ENCODE measurements around the gene SLC1A7.

The SLC1A7 gene

GRCh38 chr1:53155945-53156344, 13.5 kb upstream of the SLC1A7 start:
- H3K9ac ChIP-seq (ENCODE audit: low read length), result no peak overlapping the region
- H3K9me2 ChIP-seq (replicated peaks; ENCODE audit: insufficient read depth, low read length), result no peaks in the 10 kb centered on the region
- no peak overlapping the region for H3K4me2 ChIP-seq (ENCODE audit: low read depth, low read length, poor library complexity, severe bottlenecking)
- no peaks in the 10 kb centered on the region for H3K36me3 ChIP-seq (ENCODE audit: low read length)
- H3K4me3 ChIP-seq (ENCODE audit: insufficient read depth, low read length, poor library complexity, severe bottlenecking), result no peak overlapping the region
- no peaks in the 10 kb centered on the region for H3K27me3 ChIP-seq (ENCODE audit: low read length)
- TF ChIP-seq CTCF (IDR thresholded peaks at IDR 0.05; ENCODE audit: insufficient read depth, low read length, poor library complexity, severe bottlenecking) (no peak), EZH2phosphoT487 (conservative IDR thresholded peaks at IDR 0.05; ENCODE audit: low read length) (no peak)
- H2AFZ ChIP-seq (ENCODE audit: low read depth, low read length, severe bottlenecking), result no peak overlapping the region
- no peak overlapping the region for H3K27ac ChIP-seq (ENCODE audit: low read depth, low read length)
- no peaks in the 10 kb centered on the region for H3F3A ChIP-seq (ENCODE audit: insufficient read depth)
- no peaks in the 10 kb centered on the region for H3K79me2 ChIP-seq (ENCODE audit: insufficient read depth, low read length)
- no peaks in the 10 kb centered on the region for H3K9me3 ChIP-seq (ENCODE audit: insufficient read depth, low read length)
- H4K20me1 ChIP-seq (ENCODE audit: low read depth, low read length), result no peaks in the 10 kb centered on the region

- Histone ChIP-seq H3K27me3 (ENCODE audit: low read length) (no peaks in the 10 kb centered on the region), H2AFZ (ENCODE audit: low read depth, low read length, severe bottlenecking) (no peak overlapping the region)
These were observed 13.1 kb upstream of the SLC1A7 start for GRCh38 chr1:53155534-53155933.

GRCh38 chr1:53154859-53155438, 12.5 kb upstream of the SLC1A7 start:
- Histone ChIP-seq H2AFZ (ENCODE audit: low read depth, low read length, severe bottlenecking) (no peak overlapping the region), H3K36me3 (ENCODE audit: low read length) (no peaks in the 10 kb centered on the region), H3K79me2 (ENCODE audit: insufficient read depth, low read length) (no peaks in the 10 kb centered on the region), H3K9me2 (replicated peaks; ENCODE audit: insufficient read depth, low read length) (no peaks in the 10 kb centered on the region), H3K27ac (ENCODE audit: low read depth, low read length) (no peak overlapping the region), H3K4me2 (ENCODE audit: low read depth, low read length, poor library complexity, severe bottlenecking) (no peak overlapping the region), H3K27me3 (ENCODE audit: low read length) (no peaks in the 10 kb centered on the region), H3F3A (ENCODE audit: insufficient read depth) (no peaks in the 10 kb centered on the region), H3K4me3 (ENCODE audit: insufficient read depth, low read length, poor library complexity, severe bottlenecking) (no peak overlapping the region), H3K9me3 (ENCODE audit: insufficient read depth, low read length) (no peaks in the 10 kb centered on the region), H3K9ac (ENCODE audit: low read length) (no peak overlapping the region), H4K20me1 (ENCODE audit: low read depth, low read length) (no peaks in the 10 kb centered on the region)
- no peak for TF ChIP-seq CTCF (IDR thresholded peaks at IDR 0.05; ENCODE audit: insufficient read depth, low read length, poor library complexity, severe bottlenecking)
- TF ChIP-seq EZH2phosphoT487 (conservative IDR thresholded peaks at IDR 0.05; ENCODE audit: low read length), result no peak

More at GRCh38 chr1:53155534-53155933, 13.1 kb upstream of the SLC1A7 start:
- Histone ChIP-seq H3K79me2 (ENCODE audit: insufficient read depth, low read length) (no peaks in the 10 kb centered on the region), H4K20me1 (ENCODE audit: low read depth, low read length) (no peaks in the 10 kb centered on the region), H3K4me2 (ENCODE audit: low read depth, low read length, poor library complexity, severe bottlenecking) (no peak overlapping the region), H3K9ac (ENCODE audit: low read length) (no peak overlapping the region), H3K27ac (ENCODE audit: low read depth, low read length) (no peak overlapping the region), H3K9me2 (replicated peaks; ENCODE audit: insufficient read depth, low read length) (no peaks in the 10 kb centered on the region), H3F3A (ENCODE audit: insufficient read depth) (no peaks in the 10 kb centered on the region), H3K9me3 (ENCODE audit: insufficient read depth, low read length) (no peaks in the 10 kb centered on the region), H3K4me3 (ENCODE audit: insufficient read depth, low read length, poor library complexity, severe bottlenecking) (no peak overlapping the region), H3K36me3 (ENCODE audit: low read length) (no peaks in the 10 kb centered on the region)
- TF ChIP-seq EZH2phosphoT487 (conservative IDR thresholded peaks at IDR 0.05; ENCODE audit: low read length), result no peak
- TF ChIP-seq CTCF (IDR thresholded peaks at IDR 0.05; ENCODE audit: insufficient read depth, low read length, poor library complexity, severe bottlenecking), result no peak
